ENCODE measurements around the gene KRTAP12-3.

DNA sequence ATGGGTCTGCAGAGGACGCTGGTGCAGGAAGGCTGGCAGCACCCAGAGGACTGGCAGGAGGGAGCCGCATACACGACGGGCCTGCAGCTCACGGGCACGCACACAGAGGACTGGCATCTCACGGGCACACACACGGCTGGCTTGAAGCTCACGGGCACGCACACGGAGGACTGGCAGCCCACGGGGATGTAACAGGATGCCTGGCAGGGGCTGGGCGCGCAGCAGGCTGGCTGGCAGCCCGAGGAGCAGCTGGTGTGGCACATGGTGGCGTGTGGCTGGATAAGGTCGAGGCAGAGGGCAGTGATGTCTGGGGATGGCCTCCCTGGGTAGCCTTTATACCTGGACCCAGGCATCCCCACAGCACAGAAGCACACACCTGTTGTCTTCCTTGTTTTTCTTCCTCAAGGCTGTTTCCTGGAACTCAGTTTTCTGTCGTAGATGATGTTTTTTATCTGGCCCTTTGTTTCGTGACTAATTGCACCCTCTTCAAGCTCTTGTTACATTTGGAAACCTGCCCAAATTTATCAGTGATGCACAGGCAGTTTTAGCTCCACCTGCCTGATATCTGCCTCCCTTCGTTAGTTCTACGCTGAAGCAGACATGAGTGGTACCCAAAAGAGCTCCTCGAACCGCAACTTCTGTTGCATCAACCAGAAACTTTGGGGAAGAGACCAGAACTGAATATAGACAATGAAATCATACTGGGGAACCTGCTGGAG lies 24.3 kb downstream of the KRTAP12-3 start, which contains the start of gene KRTAP12-1:
- TF ChIP-seq, protein P1, sequence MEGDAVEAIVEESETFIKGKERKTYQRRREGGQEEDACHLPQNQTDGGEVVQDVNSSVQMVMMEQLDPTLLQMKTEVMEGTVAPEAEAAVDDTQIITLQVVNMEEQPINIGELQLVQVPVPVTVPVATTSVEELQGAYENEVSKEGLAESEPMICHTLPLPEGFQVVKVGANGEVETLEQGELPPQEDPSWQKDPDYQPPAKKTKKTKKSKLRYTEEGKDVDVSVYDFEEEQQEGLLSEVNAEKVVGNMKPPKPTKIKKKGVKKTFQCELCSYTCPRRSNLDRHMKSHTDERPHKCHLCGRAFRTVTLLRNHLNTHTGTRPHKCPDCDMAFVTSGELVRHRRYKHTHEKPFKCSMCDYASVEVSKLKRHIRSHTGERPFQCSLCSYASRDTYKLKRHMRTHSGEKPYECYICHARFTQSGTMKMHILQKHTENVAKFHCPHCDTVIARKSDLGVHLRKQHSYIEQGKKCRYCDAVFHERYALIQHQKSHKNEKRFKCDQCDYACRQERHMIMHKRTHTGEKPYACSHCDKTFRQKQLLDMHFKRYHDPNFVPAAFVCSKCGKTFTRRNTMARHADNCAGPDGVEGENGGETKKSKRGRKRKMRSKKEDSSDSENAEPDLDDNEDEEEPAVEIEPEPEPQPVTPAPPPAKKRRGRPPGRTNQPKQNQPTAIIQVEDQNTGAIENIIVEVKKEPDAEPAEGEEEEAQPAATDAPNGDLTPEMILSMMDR (IDR thresholded peaks at IDR 0.05 in 8 of 11, conservative IDR thresholded peaks at IDR 0.05 in 3 of 11) = no peak
- TF ChIP-seq POLR2A (IDR thresholded peaks at IDR 0.05) (no peak), POLR2AphosphoS5 (IDR thresholded peaks at IDR 0.05) (no peak)
